ENCODE data around the gene RAB25.

The RAB25 gene

GRCh38 chr1:156062189-156062588 lies 1.2 kb downstream of the RAB25 start:
- no peak overlapping the region for H3K9ac ChIP-seq (ENCODE audit: low read length)
- H3K4me3 ChIP-seq (ENCODE audit: insufficient read depth in 1 of 2, low read depth in 1 of 2, low read length in 2 of 2) = no peak overlapping the region
- H3K4me1 ChIP-seq (ENCODE audit: control insufficient read depth, insufficient read depth, low read depth, low read length) = peaks cover 12% of the 10 kb centered on the region
- no peak overlapping the region for H3K18ac ChIP-seq (ENCODE audit: low read depth in 1 of 2, low read length in 2 of 2)
- no peak overlapping the region for H2AK5ac ChIP-seq (ENCODE audit: low read length, severe bottlenecking)
- no peak overlapping the region for H3K4ac ChIP-seq (ENCODE audit: low read depth in 1 of 2, low read length in 2 of 2)
- no peak overlapping the region for H2BK120ac ChIP-seq (ENCODE audit: low read depth, low read length)
- H3K9me3 ChIP-seq (ENCODE audit: control insufficient read depth, low read length) = no peaks in the 10 kb centered on the region
- no peak overlapping the region for H3K14ac ChIP-seq (ENCODE audit: low read length in 2 of 2)
- H3K27me3 ChIP-seq (ENCODE audit: control insufficient read depth in 1 of 2, insufficient read depth in 1 of 2, low read length in 2 of 2) = no peaks in the 10 kb centered on the region
- no peak overlapping the region for H2BK15ac ChIP-seq (ENCODE audit: low read depth, poor library complexity, severe bottlenecking)
- peaks cover 12 to 16% of the 10 kb centered on the region in 2 experiments for H3K36me3 ChIP-seq (ENCODE audit: control insufficient read depth in 1 of 2, insufficient read depth in 2 of 2, low read depth in 1 of 2, low read length in 2 of 2)
- H3K23ac ChIP-seq (ENCODE audit: low read length in 2 of 2) = no peak overlapping the region
- peak; percentile 21 for DNase-seq
- no peak overlapping the region for H2AFZ ChIP-seq (ENCODE audit: low read depth, low read length)
- H2BK5ac ChIP-seq (ENCODE audit: low read depth, low read length, poor library complexity, severe bottlenecking) = no peak overlapping the region
- no peak overlapping the region for H3K27ac ChIP-seq (ENCODE audit: low read length, poor library complexity, severe bottlenecking)
- no peak overlapping the region for H4K8ac ChIP-seq (ENCODE audit: low read length)
- no peak overlapping the region for H2BK12ac ChIP-seq (ENCODE audit: low read length in 2 of 2)
- H3K79me1 ChIP-seq (replicated peaks; ENCODE audit: low read length, poor library complexity, severe bottlenecking) = peaks cover 2% of the 10 kb centered on the region
- H3K4me2 ChIP-seq (ENCODE audit: low read length, poor library complexity, severe bottlenecking) = no peak overlapping the region
- no peak overlapping the region for H4K91ac ChIP-seq (ENCODE audit: low read length)
- 18% methylated on average over 1 of the region's 3 CpGs for WGBS

DNA sequence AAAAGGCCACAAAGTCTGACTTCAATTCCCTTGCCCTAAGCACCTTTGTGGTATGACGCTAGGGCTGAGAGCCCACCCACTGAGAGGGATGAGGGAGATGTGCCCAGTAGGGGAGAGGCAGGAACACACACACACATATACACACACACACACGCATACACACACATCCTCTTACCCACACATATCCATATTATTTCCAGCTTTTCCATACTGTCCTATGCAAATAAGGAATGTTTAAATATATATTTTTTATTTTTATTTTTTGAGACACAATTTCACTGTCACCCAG lies 3.0 kb downstream of the RAB25 start:
- DNase-seq = peak; percentile 58
- WGBS = 33% methylated on average over 1 of the region's 2 CpGs
- no peak overlapping the region for H3K4ac ChIP-seq (ENCODE audit: low read depth in 1 of 2, low read length in 2 of 2)

GRCh38 chr1:156064615-156065014 lies 3.7 kb downstream of the RAB25 start:
- Histone ChIP-seq H3K36me3 (ENCODE audit: control insufficient read depth in 1 of 2, insufficient read depth in 2 of 2, low read depth in 1 of 2, low read length in 2 of 2) (no peaks in the 10 kb centered on the region), H3K18ac (ENCODE audit: low read depth in 1 of 2, low read length in 2 of 2) (no peak overlapping the region), H4K91ac (ENCODE audit: low read length) (no peak overlapping the region), H3K4ac (ENCODE audit: low read depth in 1 of 2, low read length in 2 of 2) (no peak overlapping the region), H3K27ac (ENCODE audit: low read length, poor library complexity, severe bottlenecking) (no peak overlapping the region), H3K4me2 (ENCODE audit: low read length, poor library complexity, severe bottlenecking) (no peak overlapping the region), H2AK5ac (ENCODE audit: low read length, severe bottlenecking) (no peak overlapping the region), H2BK12ac (ENCODE audit: low read length in 2 of 2) (no peak overlapping the region), H3K23ac (ENCODE audit: low read length in 2 of 2) (no peak overlapping the region), H3K14ac (ENCODE audit: low read length in 2 of 2) (no peak overlapping the region), H2BK5ac (ENCODE audit: low read depth, low read length, poor library complexity, severe bottlenecking) (no peak overlapping the region), H3K4me3 (ENCODE audit: insufficient read depth in 1 of 2, low read depth in 1 of 2, low read length in 2 of 2) (no peak overlapping the region), H3K79me1 (replicated peaks; ENCODE audit: low read length, poor library complexity, severe bottlenecking) (no peaks in the 10 kb centered on the region), H3K4me1 (ENCODE audit: control insufficient read depth, insufficient read depth, low read depth, low read length) (peaks cover 12% of the 10 kb centered on the region), H2BK15ac (ENCODE audit: low read depth, poor library complexity, severe bottlenecking) (no peak overlapping the region), H3K9ac (ENCODE audit: low read length) (no peak overlapping the region), H4K8ac (ENCODE audit: low read length) (no peak overlapping the region), H3K27me3 (ENCODE audit: control insufficient read depth in 1 of 2, insufficient read depth in 1 of 2, low read length in 2 of 2) (no peaks in the 10 kb centered on the region), H3K9me3 (ENCODE audit: control insufficient read depth, low read length) (no peaks in the 10 kb centered on the region), H2BK120ac (ENCODE audit: low read depth, low read length) (no peak overlapping the region), H2AFZ (ENCODE audit: low read depth, low read length) (no peak overlapping the region)
- no peak for DNase-seq
- WGBS = 94% methylated on average over 2 of the region's 2 CpGs

More for the DNA sequence above, 3.0 kb downstream of the RAB25 start:
- Histone ChIP-seq H3K27ac (ENCODE audit: low read length, poor library complexity, severe bottlenecking) (no peak overlapping the region), H3K4me3 (ENCODE audit: insufficient read depth in 1 of 2, low read depth in 1 of 2, low read length in 2 of 2) (no peak overlapping the region), H3K79me1 (replicated peaks; ENCODE audit: low read length, poor library complexity, severe bottlenecking) (no peaks in the 10 kb centered on the region), H3K4me2 (ENCODE audit: low read length, poor library complexity, severe bottlenecking) (no peak overlapping the region), H4K91ac (ENCODE audit: low read length) (no peak overlapping the region), H3K9ac (ENCODE audit: low read length) (no peak overlapping the region), H2AFZ (ENCODE audit: low read depth, low read length) (no peak overlapping the region), H3K14ac (ENCODE audit: low read length in 2 of 2) (no peak overlapping the region), H3K9me3 (ENCODE audit: control insufficient read depth, low read length) (no peaks in the 10 kb centered on the region), H3K36me3 (ENCODE audit: control insufficient read depth in 1 of 2, insufficient read depth in 2 of 2, low read depth in 1 of 2, low read length in 2 of 2) (no peaks in the 10 kb centered on the region), H2AK5ac (ENCODE audit: low read length, severe bottlenecking) (no peak overlapping the region), H3K4me1 (ENCODE audit: control insufficient read depth, insufficient read depth, low read depth, low read length) (peaks cover 12% of the 10 kb centered on the region), H2BK12ac (ENCODE audit: low read length in 2 of 2) (no peak overlapping the region), H4K8ac (ENCODE audit: low read length) (no peak overlapping the region), H2BK120ac (ENCODE audit: low read depth, low read length) (no peak overlapping the region), H2BK15ac (ENCODE audit: low read depth, poor library complexity, severe bottlenecking) (no peak overlapping the region), H3K27me3 (ENCODE audit: control insufficient read depth in 1 of 2, insufficient read depth in 1 of 2, low read length in 2 of 2) (no peaks in the 10 kb centered on the region), H3K23ac (ENCODE audit: low read length in 2 of 2) (no peak overlapping the region), H2BK5ac (ENCODE audit: low read depth, low read length, poor library complexity, severe bottlenecking) (no peak overlapping the region), H3K18ac (ENCODE audit: low read depth in 1 of 2, low read length in 2 of 2) (no peak overlapping the region)

GRCh38 chr1:156065212-156065611 lies 4.3 kb downstream of the RAB25 start:
- H2BK120ac ChIP-seq (ENCODE audit: low read depth, low read length) = no peak overlapping the region
- no peak overlapping the region for H3K18ac ChIP-seq (ENCODE audit: low read depth in 1 of 2, low read length in 2 of 2)
- DNase-seq = no peak
- no peak overlapping the region for H3K4me2 ChIP-seq (ENCODE audit: low read length, poor library complexity, severe bottlenecking)
- no peaks in the 10 kb centered on the region for H3K9me3 ChIP-seq (ENCODE audit: control insufficient read depth, low read length)
- H2BK15ac ChIP-seq (ENCODE audit: low read depth, poor library complexity, severe bottlenecking) = no peak overlapping the region
- no peak overlapping the region for H3K9ac ChIP-seq (ENCODE audit: low read length)
- H4K8ac ChIP-seq (ENCODE audit: low read length) = no peak overlapping the region
- H3K27me3 ChIP-seq (ENCODE audit: control insufficient read depth in 1 of 2, insufficient read depth in 1 of 2, low read length in 2 of 2) = no peaks in the 10 kb centered on the region
- 89% methylated on average over 3 of the region's 3 CpGs for WGBS
- no peak overlapping the region for H3K27ac ChIP-seq (ENCODE audit: low read length, poor library complexity, severe bottlenecking)
- peaks cover 12% of the 10 kb centered on the region for H3K4me1 ChIP-seq (ENCODE audit: control insufficient read depth, insufficient read depth, low read depth, low read length)
- peaks cover 0 to 3% of the 10 kb centered on the region in 2 experiments for H3K36me3 ChIP-seq (ENCODE audit: control insufficient read depth in 1 of 2, insufficient read depth in 2 of 2, low read depth in 1 of 2, low read length in 2 of 2)
- no peak overlapping the region for H2BK5ac ChIP-seq (ENCODE audit: low read depth, low read length, poor library complexity, severe bottlenecking)
- peaks cover 1% of the 10 kb centered on the region for H3K79me1 ChIP-seq (replicated peaks; ENCODE audit: low read length, poor library complexity, severe bottlenecking)
- H2AFZ ChIP-seq (ENCODE audit: low read depth, low read length) = no peak overlapping the region
- H4K91ac ChIP-seq (ENCODE audit: low read length) = no peak overlapping the region
- H3K23ac ChIP-seq (ENCODE audit: low read length in 2 of 2) = no peak overlapping the region
- no peak overlapping the region for H2AK5ac ChIP-seq (ENCODE audit: low read length, severe bottlenecking)
- no peak overlapping the region for H3K14ac ChIP-seq (ENCODE audit: low read length in 2 of 2)
- no peak overlapping the region for H3K4me3 ChIP-seq (ENCODE audit: insufficient read depth in 1 of 2, low read depth in 1 of 2, low read length in 2 of 2)
- no peak overlapping the region for H2BK12ac ChIP-seq (ENCODE audit: low read length in 2 of 2)
- no peak overlapping the region for H3K4ac ChIP-seq (ENCODE audit: low read depth in 1 of 2, low read length in 2 of 2)

Measured in mesenchymal stem cell (in vitro differentiated cells and primary cell).